ENCODE data around the gene OR6C76.
"Not testable (repeated sequence)": the region's sequence is repeated elsewhere in the genome, so short reads cannot be mapped to it uniquely, and the experiment has no call there.

Gene OR6C76

GRCh38 chr12:55425954-55426353, at the start of gene OR6C76:
OR6C76 (plus strand) TSS chr12:55426254; CDS start chr12:55426254, 0 bp downstream.
- no peak for DNase-seq

GRCh38 chr12:55385891-55386290, 40.2 kb upstream of the OR6C76 start:
- DNase-seq: no peak

- DNase-seq: no peak
Measured at GRCh38 chr12:55392032-55392795, 33.8 kb upstream of the OR6C76 start.

- DNase-seq: no peak
Measured at GRCh38 chr12:55396326-55396725, 29.7 kb upstream of the OR6C76 start.

GRCh38 chr12:55400229-55400628, 25.8 kb upstream of the OR6C76 start, which contains the start of gene OR6C65:
OR6C65 (plus strand) TSS chr12:55400529; CDS start chr12:55400529, 0 bp downstream.
- DNase-seq: no peak

- DNase-seq: no peak
Measured at GRCh38 chr12:55407866-55408265, 18.2 kb upstream of the OR6C76 start.

GRCh38 chr12:55409133-55409532, 16.9 kb upstream of the OR6C76 start:
- DNase-seq: not testable (repeated sequence)

GRCh38 chr12:55412138-55412537, 13.9 kb upstream of the OR6C76 start:
- DNase-seq: not testable (repeated sequence)

GRCh38 chr12:55413498-55414388, 12.3 kb upstream of the OR6C76 start:
- peak in 2 of 56 donors; percentile 1 to 2 for DNase-seq

- not testable (repeated sequence) for DNase-seq
Measured at GRCh38 chr12:55414396-55414823, 11.6 kb upstream of the OR6C76 start.

- DNase-seq: not testable (repeated sequence)
Measured at GRCh38 chr12:55414889-55415288, 11.2 kb upstream of the OR6C76 start.

- DNase-seq: no peak
Measured at GRCh38 chr12:55416961-55417360, 9.1 kb upstream of the OR6C76 start.

- no peak for DNase-seq
Measured at GRCh38 chr12:55420307-55420962, 5.6 kb upstream of the OR6C76 start.

GRCh38 chr12:55428331-55429243, 2.5 kb downstream of the OR6C76 start:
- DNase-seq: no peak

- DNase-seq: not testable (repeated sequence)
Measured at GRCh38 chr12:55441233-55441632, 15.2 kb downstream of the OR6C76 start.

GRCh38 chr12:55443776-55444175, 17.7 kb downstream of the OR6C76 start, which contains the start of gene OR6C2:
OR6C2 (plus strand) TSS chr12:55444076; CDS start chr12:55452214, 8,138 bp downstream.
- no peak for DNase-seq

GRCh38 chr12:55445357-55445756, 19.3 kb downstream of the OR6C76 start:
- no peak for DNase-seq

GRCh38 chr12:55446326-55446725, 20.3 kb downstream of the OR6C76 start:
- DNase-seq: no peak

GRCh38 chr12:55448825-55449224, 22.8 kb downstream of the OR6C76 start:
- no peak for DNase-seq

GRCh38 chr12:55464926-55465325, 38.9 kb downstream of the OR6C76 start:
- not testable (repeated sequence) for DNase-seq
